GM12878 (cell line): ENCODE data around the gene RCBTB2. TPM values are rescaled to one million over a fixed set of nuclear protein-coding genes. Genes with fewer than 3 reads are reported as not detected.

Experiments
- ATAC-seq: fragments of 200-7000 bp; cut with Tn5 transposase; 3 replicates; pipeline ENCODE4 v1.9.1; 2020; ENCODE audit warnings: mild to moderate bottlenecking, moderate library complexity
- BruUV-seq: library from RNA; stranded (reverse); fragments of 400-500 nt; replicated peaks from 2 replicates; lab custom pipeline; 2021; lab: Mats Ljungman, UMichigan
- CTCF ChIA-PET: fragments of 300-600 bp; sonication (Branson Sonifier 250); formaldehyde crosslinking; extraction: SDS; loops from one replicate; lab custom pipeline; 2021; ENCODE audit warnings: inconsistent platforms; lab: Yijun Ruan, JAX
- POLR2A ChIA-PET: fragments of 350-600 bp; formaldehyde crosslinking; extraction: SDS; loops from one replicate; lab custom pipeline; 2021; ENCODE audit warnings: inconsistent platforms; lab: Charles Lee
- RAD21 ChIA-PET: fragments of 300-600 bp; sonication (Branson Sonifier 250); formaldehyde crosslinking; loops from one replicate; lab custom pipeline; 2023; ENCODE audit warnings: antibody characterized with exemption; ENCODE audit not compliant: unreplicated experiment; lab: Charles Lee
- SMC1A ChIA-PET: fragments of 300-600 bp; sonication (Branson Sonifier 250); formaldehyde crosslinking; loops from one replicate; lab custom pipeline; 2023; ENCODE audit not compliant: unreplicated experiment, uncharacterized antibody; lab: Charles Lee
- DNase-seq: peaks from one replicate; pipeline ENCODE4 v3.0.0-alpha.2; 2011; ENCODE audit warnings: low read depth, low spot score
- FAIRE-seq: peaks from 3 replicates; lab custom pipeline; 2011; peaks lifted over from hg19 to GRCh38; lab: Jason Lieb, UNC
- H2AFZ ChIP-seq: 2 replicates; pipeline ENCODE4 v1.6.0; 2011; ENCODE audit warnings: low read depth, low read length, control low read depth; ENCODE audit not compliant: control insufficient read depth
- H3K27ac ChIP-seq: 2 replicates; pipeline ENCODE4 v1.5.1; 2011; ENCODE audit warnings: control low read depth; ENCODE audit not compliant: control insufficient read depth, insufficient read depth
- H3K27me3 ChIP-seq, 2 experiments: replicated peaks in 1 of 2; 2 replicates each; pipeline versions ENCODE4 v1.6.0 to v1.6.1; 2011; ENCODE audit warnings: low read length in 1 of 2; ENCODE audit not compliant: control insufficient read depth in 2 of 2, insufficient read depth in 2 of 2
- H3K36me3 ChIP-seq, 2 experiments: 2 replicates each; pipeline ENCODE4 v1.5.1; 2011; ENCODE audit warnings: low read length in 1 of 2; ENCODE audit not compliant: control insufficient read depth in 2 of 2, insufficient read depth in 2 of 2
- H3K4me1 ChIP-seq: 2 replicates; pipeline ENCODE4 v1.6.1; 2011; ENCODE audit warnings: mild to moderate bottlenecking, low read length, moderate library complexity, mixed read lengths; ENCODE audit not compliant: control insufficient read depth, insufficient read depth
- H3K4me2 ChIP-seq: 2 replicates; pipeline ENCODE4 v1.6.0; 2011; ENCODE audit warnings: control low read depth; ENCODE audit not compliant: control insufficient read depth, insufficient read depth
- H3K4me3 ChIP-seq: fragments of 200-600 bp; sonication (generic); 2 replicates; pipeline ENCODE4 v1.5.1; 2016
- H3K79me2 ChIP-seq: 2 replicates; pipeline ENCODE4 v1.6.0; 2011; ENCODE audit warnings: low read length; ENCODE audit not compliant: control insufficient read depth, insufficient read depth
- H3K9ac ChIP-seq: 2 replicates; pipeline ENCODE4 v1.8.0; 2011; ENCODE audit warnings: low read length, control low read depth, mixed read lengths; ENCODE audit not compliant: control insufficient read depth, insufficient read depth
- H3K9me3 ChIP-seq: replicated peaks from 3 replicates; pipeline ENCODE4 v1.5.1; 2011; ENCODE audit warnings: mild to moderate bottlenecking, low read length; ENCODE audit not compliant: control insufficient read depth, insufficient read depth
- H4K20me1 ChIP-seq: 2 replicates; pipeline ENCODE4 v1.6.0; 2011; ENCODE audit not compliant: control insufficient read depth, insufficient read depth
- E4F1 ChIP-seq: fragments of 450-650 bp; IDR thresholded peaks from 2 replicates; pipeline ENCODE4 v1.6.1; 2018; ENCODE audit warnings: borderline replicate concordance, mild to moderate bottlenecking; ENCODE audit not compliant: partially characterized antibody
- IKZF1 ChIP-seq: fragments of 450-650 bp; conservative IDR thresholded peaks from 2 replicates; pipeline ENCODE4 v1.6.1; 2017; ENCODE audit warnings: antibody characterized with exemption, mild to moderate bottlenecking
- IKZF2 ChIP-seq, 2 experiments: fragments of 450-650 bp; IDR thresholded peaks; 2 replicates each; pipeline ENCODE4 v1.6.1; 2017; ENCODE audit warnings: mild to moderate bottlenecking in 2 of 2, moderate library complexity in 2 of 2
- REST ChIP-seq: IDR thresholded peaks from 2 replicates; pipeline ENCODE4 v1.6.1; 2012; ENCODE audit warnings: mild to moderate bottlenecking, low read depth, low read length
- SPI1 ChIP-seq: IDR thresholded peaks from 2 replicates; pipeline ENCODE4 v1.6.1; 2011; ENCODE audit warnings: low read depth, mild to moderate bottlenecking, low read length, moderate library complexity, borderline replicate concordance; ENCODE audit not compliant: insufficient read depth
- in situ Hi-C: fragments of 300-500 bp; cut with MboI; formaldehyde crosslinking; loops from 9 replicates; pipeline ENCODE4 v1.14.3; 2018; ENCODE audit warnings: mixed read lengths
- intact Hi-C: fragments of 100-400 bp; cut with micrococcal nuclease; formaldehyde crosslinking; loops from one replicate; pipeline ENCODE4 v1.14.2; 2022; ENCODE audit not compliant: unreplicated experiment
- polyA plus RNA-seq, 11 experiments: library from polyadenylated mRNA; depleted of rRNA in 4 of 11; unstranded in 6 of 11; stranded (reverse) in 5 of 11; fragments of >200 nt; fragmentation: Nextera tagmentation in 4 of 11; fragmentation: Illumina TruSeq in 1 of 11; extraction: Ambion mirVana in 4 of 11; extraction: Trizol in 1 of 11; gene quantifications; 1 replicate in 1 of 11; 2 replicates in 10 of 11; pipeline versions ENCODE4 v1.2.1 to v1.2.3, GENCODE V29; 2011 to 2016; ENCODE audit warnings: inconsistent platforms in 2 of 11, missing spikeins in 2 of 11, low read depth in 1 of 11
- total RNA-seq, 4 experiments: library from RNA; depleted of rRNA in 3 of 4; stranded (reverse); fragments of >200 nt in 3 of 4; fragmentation: Illumina TruSeq in 1 of 4; extraction: Trizol in 1 of 4; gene quantifications; 2 replicates each; pipeline versions ENCODE4 v1.2.1 to v1.2.3, GENCODE V29; 2013 to 2021
- TF ChIP-seq, protein P1 (sequence below): IDR thresholded peaks from 2 replicates; pipeline ENCODE4 v1.6.1; 2011; ENCODE audit warnings: borderline replicate concordance, low read depth, mild to moderate bottlenecking, moderate library complexity, mixed read lengths, low read length; ENCODE audit not compliant: insufficient read depth; ENCODE audit errors: extremely low read length

RCBTB2 gene
- total and polyA plus RNA-seq, 10 of the 15 experiments (the other 5 are each of a cell fraction or from before 2014, with no cell fraction given): 5.0 to 16.0 (median 8.5) TPM

DNA sequence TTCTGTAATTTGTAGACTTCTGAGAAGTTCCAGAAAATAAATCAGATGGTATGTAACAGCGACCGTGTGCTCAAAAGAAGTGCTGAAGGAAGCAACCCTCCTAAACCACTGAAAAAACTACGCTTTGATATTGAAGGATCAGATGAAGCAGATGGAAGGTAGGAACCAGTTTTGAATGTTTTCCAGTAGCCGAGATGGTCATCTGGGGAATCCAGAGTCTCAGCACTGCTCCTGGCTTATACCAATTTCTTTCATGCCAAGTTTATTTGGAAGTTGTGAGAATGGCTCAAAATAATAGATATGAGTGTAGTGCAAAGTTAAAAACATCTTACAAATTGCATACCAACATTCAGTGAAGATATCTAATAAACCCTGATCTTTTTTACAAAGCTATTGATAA is 56.2 kb downstream of the RCBTB2 start (continued):
- TF ChIP-seq, protein P1, sequence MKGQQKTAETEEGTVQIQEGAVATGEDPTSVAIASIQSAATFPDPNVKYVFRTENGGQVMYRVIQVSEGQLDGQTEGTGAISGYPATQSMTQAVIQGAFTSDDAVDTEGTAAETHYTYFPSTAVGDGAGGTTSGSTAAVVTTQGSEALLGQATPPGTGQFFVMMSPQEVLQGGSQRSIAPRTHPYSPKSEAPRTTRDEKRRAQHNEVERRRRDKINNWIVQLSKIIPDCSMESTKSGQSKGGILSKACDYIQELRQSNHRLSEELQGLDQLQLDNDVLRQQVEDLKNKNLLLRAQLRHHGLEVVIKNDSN: no peak
- TF ChIP-seq REST: no peak

DNA sequence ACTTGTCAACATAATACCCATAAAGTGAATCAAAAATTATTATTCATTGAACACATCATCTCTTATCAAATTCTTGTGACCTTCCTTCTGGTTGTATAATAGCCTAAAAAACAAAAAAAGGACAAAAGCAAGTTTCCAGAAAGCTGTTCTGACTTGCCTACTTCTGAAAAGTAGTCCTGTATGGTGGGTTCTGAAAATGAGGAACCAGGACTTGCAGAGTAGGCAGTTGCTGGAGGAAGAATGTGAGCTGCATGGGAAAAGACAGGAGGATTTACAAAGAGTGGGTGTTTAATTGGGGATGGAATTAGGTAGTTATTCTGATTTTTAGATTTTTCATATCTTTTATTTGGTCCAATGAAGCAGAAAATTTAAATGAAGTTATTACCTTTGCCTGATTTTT is 56.7 kb downstream of the RCBTB2 start:
- no TSS peak for BruUV-seq
- no peaks in the 10 kb centered on the region for H3K79me2 ChIP-seq
- intact Hi-C loops: no loop called here
- H3K9me3 ChIP-seq: no peaks in the 10 kb centered on the region; the same call in 1 of the 3 replicates
- H3K27ac ChIP-seq: peak overlapping the region; percentile 33; the same call in 1 of the 2 replicates
- H3K36me3 ChIP-seq: peaks cover 0 to 7% of the 10 kb centered on the region in 2 experiments; a peak in 2 of 4 replicates
- ChIA-PET SMC1A (interaction anchor here (0.6 to 2.6 kb wide), 11 partner anchors 8 to 142 kb away, joined by 3 to 11 read pairs (median 4); no protein-coding TSS in a partner anchor), CTCF (interaction anchor here (0.7 to 2.7 kb wide), 5 partner anchors 14 to 100 kb away, joined by 3 to 10 read pairs (median 3); no protein-coding TSS in a partner anchor), POLR2A (no interaction called here), RAD21 (interaction anchor here (1.1 to 2.0 kb wide), 3 partner anchors 13 to 103 kb away, joined by 4 to 10 read pairs (median 5); no protein-coding TSS in a partner anchor)
- TF ChIP-seq E4F1: no peak
- 0 out of 2 replicates have a peak, but pooled peaks have one; percentile 17 for TF ChIP-seq IKZF1
- TF ChIP-seq IKZF2 (IDR thresholded peaks at IDR 0.05): peak; percentile 35 to 44; a peak in 1 of 4 replicates
- TF ChIP-seq SPI1: peak; percentile 78
- H4K20me1 ChIP-seq: no peaks in the 10 kb centered on the region
- in situ Hi-C loops: no loop called here
- H3K4me3 ChIP-seq: no peak overlapping the region
- H3K27me3 ChIP-seq: no peaks in the 10 kb centered on the region
- no peak overlapping the region for H3K4me2 ChIP-seq
- no peak overlapping the region for H2AFZ ChIP-seq
- ATAC-seq: peak; percentile 74
- no peak overlapping the region for H3K9ac ChIP-seq
- no peak for DNase-seq
- FAIRE-seq: no peak
- peaks cover 22% of the 10 kb centered on the region; the same call in 1 of the 2 replicates for H3K4me1 ChIP-seq
